Measurements from ENCODE around the gene MRPS22.
A peak's percentile ranks its signal among the peaks of the same experiment; 100 is the strongest.
"Not testable (repeated sequence)": the region's sequence is repeated elsewhere in the genome, so short reads cannot be mapped to it uniquely, and the experiment has no call there.

The MRPS22 gene

DNA sequence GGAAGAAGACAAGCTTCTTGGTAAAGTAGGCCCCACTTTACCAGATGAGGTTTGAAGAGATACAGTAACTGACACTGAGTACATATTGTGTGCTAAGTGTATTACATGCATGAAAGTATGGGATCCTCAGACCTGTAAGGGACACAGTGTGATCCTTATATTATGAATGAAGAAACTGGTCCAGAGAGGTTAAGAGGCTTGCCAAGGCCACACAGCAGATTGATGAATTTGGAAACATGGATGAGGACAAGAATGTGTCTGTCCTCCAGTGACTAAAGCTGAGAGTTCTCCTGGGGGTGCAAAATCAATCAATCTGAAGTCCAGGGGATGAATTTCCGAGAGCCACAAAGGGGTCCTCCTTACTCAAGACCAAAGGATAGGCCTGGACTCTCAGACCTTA lies 31.4 kb upstream of the MRPS22 start:
- ATAC-seq (no peak), DNase-seq (no peak)

DNA sequence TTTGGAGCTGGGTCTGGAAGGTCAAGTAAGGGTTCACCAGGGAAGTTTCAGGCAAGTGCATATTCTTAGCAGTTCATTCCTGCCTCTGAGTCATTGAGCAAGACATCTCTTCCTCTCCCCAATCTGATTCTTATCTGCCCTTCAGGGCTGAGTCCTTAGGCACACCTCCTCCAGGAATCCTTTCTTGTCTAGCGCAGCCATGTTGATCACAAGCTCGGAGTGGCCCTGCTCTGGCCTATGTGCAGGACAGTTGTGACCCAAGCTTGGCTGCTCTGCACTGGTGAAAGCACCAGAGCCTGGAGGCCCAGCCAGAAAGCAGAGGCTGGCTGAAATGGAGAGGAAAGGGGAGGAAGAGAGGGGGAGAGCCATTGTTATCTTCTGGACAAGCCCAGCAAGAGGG lies 30.9 kb upstream of the MRPS22 start:
- DNase-seq = no peak
- ATAC-seq = no peak

DNA sequence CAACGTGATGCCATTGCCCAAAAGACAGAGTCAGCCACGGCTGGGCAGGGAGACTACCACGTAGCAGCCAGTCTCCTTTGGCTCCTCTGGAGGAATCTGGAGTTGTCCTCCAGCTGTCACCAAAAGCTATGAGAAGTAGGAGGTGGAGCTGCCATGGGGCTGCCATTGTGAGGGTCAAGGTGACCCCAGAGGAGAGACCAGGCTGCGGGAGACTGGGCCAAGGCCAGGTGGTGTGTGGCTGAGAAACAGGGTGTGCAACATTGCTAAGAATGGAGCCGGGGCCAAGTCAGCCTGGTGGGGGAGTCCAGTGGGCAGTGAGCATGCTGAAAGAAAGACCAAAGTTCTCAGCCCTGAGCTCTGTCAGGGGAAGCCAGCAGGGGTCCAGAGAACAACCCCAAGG lies 29.9 kb upstream of the MRPS22 start:
- ATAC-seq = no peak
- DNase-seq = no peak

DNA sequence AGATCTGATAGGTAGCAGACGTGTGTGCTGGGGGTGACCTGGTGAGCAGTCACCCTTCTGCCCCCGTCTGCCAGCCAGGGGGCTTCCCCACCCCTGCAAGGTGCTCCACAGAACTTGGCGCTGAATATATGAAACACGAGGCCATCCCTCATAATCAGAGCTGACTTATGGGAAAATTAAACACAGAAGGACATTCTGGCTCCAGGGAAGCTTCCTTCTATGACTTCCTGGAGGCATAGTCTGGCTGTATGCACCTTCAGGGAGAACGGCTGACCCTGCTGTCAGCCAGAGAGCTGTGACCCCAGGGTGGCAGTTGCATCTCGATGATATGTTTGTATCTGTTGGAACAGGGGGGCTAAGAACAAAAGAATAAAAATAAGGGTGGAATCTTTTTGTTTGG lies 26.6 kb upstream of the MRPS22 start:
- no peak for DNase-seq
- no peak for ATAC-seq

DNA sequence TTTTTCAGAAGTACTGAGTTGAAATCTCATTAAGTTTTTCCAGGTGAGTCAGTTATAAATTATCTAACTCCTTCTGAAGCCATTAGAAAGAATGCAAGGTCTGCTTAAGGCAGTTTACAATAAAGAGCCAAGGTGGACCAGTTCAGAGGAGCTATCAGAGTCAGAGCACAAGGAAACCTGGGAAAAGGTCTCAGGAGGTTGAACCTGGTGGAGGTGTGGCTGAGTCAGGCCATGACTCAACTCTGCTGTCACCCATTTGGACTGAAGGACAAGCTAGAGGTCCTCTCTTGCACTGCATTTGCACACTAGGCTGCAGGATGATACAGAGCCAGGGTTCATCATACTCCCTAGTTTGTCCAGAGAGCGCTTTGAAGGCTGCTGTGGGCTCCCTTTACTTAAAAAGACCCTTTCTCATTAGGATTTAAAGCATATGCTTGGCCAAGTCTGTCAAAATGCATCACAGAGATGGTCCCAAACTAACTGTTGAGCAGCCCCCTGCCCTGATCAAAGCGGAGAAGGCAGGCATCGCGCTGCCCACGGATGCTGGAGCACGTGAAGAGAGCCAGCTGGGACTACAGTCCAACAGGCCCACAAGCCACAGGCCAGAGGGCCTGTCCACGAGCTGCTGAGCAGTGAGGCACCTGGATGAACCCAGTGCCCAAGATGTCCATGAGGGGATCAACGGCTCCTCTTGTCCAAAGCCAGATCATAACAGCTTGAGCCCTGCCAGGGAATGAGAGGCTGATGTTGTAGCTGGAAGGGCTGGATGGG lies 26.0 kb upstream of the MRPS22 start:
- ATAC-seq (no peak), DNase-seq (no peak)

DNA sequence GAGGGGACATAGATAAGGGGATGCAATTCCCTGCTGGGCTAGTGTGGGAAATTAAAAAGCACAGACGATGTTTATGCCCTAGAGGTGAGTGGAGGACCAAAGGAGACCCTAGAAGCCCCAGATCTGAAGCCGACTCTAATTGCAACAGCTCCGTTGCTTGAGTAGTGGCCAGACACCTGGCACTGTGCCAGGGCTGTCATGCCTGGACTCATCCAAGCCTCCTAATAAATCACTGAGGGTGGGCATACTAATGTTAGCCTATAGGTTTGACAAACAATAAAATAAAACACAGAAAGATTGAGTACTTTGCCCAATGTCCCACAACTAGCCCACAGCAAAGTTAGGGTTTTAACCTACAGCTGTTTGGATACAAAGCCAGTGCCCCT lies 25.4 kb upstream of the MRPS22 start:
- DNase-seq = no peak

DNA sequence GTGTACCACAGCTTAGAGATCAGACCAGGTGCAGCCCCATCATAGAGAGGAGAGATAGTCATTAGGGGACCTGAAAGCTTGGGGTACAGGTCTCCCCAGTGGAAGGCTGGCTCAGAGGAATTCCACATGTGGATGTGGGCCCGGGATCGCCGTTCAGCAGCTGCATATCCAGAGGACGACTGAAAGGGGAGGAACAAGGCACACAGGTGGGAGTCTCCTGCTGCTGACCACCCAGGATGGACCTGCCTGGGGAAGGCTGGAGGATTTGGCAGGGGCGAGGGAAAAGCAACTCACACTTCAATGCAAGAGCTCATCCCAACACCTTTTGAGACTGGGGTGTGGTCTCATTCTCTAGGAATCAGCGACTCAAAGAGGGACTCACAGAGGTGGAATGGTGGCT lies 25.0 kb upstream of the MRPS22 start:
- ATAC-seq (no peak), DNase-seq (no peak)

More for the DNA sequence above, 25.4 kb upstream of the MRPS22 start:
- ATAC-seq = no peak

DNA sequence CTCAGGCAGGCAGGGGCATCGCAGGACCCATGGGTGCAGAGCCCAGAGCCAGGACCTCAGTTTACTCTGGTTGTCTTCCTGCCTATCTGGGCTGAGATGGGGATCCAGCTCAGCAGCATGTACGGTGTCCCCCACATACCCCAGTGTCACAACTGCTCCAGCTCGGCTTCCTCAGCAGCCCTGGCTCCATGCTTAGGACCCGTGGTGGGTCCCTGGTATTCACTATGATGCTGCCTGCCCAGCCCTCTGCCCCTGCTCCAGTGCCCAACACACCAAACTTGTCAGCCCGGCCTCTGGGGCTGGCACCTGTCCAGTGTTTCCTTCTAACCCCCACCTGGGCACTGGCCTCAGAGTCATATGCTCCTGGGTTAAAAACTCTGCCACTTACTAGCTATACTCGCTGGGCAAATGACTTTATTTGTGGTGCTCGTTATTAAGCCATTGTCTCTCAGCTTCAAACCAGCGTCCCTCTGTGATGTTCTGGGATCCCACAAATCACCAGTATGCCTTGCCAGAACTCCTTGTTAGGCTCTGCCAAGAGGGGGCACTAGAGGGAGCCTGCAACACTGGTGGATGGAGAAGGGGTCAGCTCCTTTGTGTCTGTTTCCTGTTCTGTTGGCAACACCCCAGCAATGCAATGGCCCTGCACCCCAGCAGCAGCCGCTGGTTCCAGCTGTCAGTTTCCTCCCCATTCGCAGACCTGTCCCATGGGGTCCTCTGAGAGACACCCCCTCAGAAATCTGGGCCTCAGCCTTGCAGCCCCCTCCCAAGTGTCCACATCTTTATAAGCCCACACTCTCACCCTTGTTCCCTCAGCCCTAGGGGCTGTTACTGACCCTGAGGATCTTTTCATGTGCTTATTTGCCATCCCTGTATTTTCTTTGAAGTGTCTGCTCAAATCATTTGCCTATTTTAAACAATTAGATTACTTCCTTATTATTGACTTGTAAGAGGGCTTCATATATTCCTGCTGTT lies 24.1 kb upstream of the MRPS22 start:
- DNase-seq = no peak
- ATAC-seq = no peak

DNA sequence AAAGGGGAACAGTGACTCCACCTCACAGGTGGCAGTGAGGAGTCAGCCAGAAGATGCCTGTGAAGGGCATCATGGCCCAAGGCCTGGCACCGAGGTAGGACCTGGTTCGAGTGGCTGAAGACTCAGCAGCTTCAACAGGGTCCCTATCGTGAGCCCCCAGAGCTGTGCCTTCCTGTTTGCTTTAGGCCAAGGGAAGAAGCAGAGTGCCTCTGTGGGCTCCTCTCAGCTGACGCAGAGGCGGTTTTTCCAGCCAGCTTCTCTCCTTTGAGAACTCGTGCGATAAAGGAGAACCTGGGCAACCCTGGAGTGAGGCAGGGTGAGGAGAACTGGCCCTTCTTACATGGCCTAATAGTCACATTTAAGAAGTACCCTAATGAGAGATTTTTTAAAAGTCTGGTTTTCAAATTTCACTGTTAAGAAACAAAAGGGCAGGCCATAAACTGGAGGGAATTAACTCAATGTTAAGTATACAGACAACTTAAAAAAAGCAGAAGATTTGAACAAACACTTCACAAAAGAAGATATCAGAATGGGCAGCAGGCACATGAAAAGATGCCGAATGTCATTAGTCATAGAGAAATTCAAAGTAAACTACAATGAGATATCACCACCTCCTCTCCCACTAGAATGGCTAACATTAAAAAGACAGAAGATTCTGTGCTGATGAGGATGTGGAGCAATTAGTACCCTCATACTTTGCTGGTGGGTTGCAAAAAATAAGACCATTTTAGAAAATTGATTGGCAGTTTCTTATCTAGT lies 23.1 kb upstream of the MRPS22 start:
- DNase-seq = no peak
- ATAC-seq = no peak

DNA sequence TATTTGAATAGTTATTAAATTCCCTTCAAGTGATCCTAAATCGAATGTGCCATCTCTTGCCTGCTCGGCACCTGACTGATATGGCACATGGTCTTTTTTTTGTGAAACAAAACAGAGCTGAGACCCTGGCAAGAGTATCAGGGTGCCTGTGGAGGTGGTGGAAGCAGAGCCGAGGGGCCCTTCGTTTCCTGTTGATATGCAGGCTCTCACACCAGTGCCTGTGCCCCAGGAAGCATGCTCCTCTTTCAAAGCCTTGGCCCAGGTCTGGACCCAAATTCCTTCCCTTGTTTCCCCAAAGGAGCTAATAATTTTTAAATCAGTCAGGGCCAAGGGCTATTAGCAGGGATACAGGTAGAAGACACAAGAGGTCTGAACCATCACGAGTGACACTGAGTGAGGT lies 21.5 kb upstream of the MRPS22 start:
- ATAC-seq (no peak), DNase-seq (no peak)

DNA sequence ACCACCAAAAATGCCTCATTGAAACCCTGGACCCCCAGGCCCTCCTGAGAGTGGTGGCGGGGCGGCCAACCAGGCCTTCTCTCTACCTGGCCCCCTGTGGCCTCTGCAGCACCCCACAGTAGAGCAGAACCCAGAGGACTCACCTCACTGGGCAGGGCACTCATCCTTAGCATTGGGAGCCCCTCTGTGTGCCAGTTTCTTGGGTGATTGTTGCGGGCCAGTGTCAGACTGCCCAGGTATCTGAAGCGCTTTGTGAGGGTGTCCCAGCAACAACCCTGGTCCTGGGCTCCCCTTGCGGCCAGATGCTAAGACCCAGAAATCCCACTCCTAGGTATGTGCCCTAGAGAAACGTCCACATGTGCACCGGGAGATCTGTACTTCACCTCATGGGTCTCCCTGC lies 20.7 kb upstream of the MRPS22 start:
- DNase-seq (no peak), ATAC-seq (no peak)

DNA sequence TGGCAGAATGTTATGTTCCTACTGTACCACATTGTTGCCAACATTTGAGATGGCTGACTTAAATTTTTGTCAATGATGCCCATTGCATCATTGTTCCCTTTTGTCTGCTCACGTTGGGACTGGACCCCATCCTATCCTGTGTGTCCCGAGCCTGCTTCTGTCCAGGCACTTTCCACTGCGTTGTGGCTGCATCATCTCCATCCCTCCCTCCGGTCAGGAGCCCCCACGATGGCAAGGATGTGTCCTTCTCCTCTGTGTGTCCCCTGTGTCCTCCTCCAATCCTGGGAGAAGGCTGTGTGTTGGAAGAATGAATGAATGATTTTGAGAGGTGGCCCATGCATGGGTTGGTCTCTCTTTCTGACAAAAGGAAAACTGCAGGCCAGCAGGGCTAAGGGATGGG lies 19.4 kb upstream of the MRPS22 start:
- DNase-seq = no peak
- no peak for ATAC-seq

DNA sequence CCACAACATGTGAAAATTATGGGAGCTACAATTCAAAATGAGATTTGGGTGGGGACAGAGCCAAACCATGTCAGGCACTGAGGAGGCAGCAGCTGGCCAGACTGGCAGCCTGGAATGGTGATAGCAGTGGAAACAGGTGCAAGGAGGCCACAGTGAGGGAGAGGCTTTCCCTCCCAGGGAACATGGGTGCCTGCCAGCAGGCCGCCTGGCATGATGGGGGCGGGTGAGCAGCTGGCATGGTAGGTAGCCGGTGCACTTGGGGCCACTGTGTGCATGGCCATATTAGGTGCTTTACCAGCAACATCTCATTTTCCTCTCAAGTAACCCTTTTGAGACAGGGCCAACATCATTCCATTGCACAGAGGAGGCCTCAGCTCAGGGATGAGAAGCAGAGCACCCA lies 18.3 kb upstream of the MRPS22 start:
- no peak for ATAC-seq
- no peak for DNase-seq

DNA sequence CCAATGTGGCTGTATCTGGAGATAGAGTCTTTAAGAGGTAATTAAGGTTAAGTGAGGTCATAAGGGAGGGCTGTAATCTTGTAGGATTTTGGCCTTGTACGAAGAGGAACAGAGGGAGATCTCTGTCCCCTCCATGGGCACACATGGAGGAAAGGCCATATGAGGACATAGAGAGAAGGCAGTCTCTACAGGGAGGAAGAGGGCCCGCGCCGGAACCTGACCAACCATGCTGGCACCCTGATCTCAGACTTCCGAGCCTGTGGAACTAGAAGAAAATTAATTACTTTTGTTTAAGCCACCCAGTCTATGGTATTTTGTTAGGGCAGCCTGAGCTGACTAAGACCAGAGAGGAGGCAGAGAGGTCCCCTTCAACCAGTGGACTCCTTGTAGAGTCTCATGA lies 17.7 kb upstream of the MRPS22 start:
- ATAC-seq (no peak), DNase-seq (no peak)

DNA sequence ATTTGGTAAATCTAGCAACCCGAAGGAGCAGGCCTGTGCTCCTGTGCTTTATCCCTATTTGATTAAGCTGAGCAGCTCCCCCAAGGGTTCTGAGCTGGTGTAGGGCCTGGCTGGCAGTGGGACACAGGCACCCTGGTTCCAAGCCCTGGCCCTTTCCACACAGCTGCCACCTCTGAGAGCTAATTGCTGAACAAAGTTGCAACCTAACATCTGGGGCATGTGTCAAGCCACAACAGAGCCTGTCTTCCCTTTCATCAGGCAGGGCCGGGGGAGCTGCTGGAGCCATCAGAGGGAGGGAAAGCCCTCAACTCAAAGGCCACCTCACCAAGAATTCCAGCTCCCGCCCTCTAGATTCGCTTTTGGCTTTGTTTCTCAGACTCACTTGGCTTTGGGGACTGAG lies 17.1 kb upstream of the MRPS22 start:
- ATAC-seq (no peak), DNase-seq (no peak)

DNA sequence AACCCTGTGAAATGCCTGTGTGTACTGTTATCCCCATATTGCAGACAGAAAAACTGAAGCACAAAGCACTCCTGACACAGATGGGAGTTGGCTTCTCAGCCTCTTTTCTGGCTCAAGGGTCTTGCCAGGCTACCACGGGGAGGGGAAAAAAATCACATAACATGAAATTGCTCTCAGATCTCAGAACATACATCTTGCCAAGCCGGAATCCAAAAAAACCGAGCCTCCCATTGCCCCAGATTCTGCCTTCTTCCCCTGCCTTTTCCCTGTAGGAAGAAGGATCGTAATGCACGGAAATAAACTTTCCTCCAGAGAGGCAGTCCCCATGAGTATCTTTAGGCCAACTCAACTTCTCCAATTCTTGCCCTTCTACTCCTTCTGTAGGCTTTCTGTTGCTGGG lies 16.6 kb upstream of the MRPS22 start:
- ATAC-seq = no peak
- DNase-seq = no peak

DNA sequence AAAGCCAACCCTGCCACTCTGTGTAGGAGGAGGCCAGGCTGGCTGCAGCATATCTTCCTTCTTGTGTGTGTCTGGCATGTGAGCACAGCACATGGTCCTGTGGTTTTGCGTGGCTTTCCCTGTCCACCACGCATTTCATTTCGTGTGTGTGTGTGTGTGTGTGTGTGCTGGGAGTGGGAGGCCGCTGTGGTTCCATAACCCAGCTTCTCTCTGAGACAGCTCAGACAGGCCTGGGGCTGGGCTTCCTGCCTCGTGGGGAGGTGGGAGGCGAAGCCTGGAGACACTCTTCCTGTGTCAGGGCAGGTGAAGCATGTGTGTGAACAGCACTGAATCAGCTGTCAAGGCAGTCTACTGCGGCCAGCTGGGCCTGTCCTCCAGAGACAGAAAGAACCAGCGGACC lies 16.0 kb upstream of the MRPS22 start:
- ATAC-seq = no peak
- DNase-seq = no peak

DNA sequence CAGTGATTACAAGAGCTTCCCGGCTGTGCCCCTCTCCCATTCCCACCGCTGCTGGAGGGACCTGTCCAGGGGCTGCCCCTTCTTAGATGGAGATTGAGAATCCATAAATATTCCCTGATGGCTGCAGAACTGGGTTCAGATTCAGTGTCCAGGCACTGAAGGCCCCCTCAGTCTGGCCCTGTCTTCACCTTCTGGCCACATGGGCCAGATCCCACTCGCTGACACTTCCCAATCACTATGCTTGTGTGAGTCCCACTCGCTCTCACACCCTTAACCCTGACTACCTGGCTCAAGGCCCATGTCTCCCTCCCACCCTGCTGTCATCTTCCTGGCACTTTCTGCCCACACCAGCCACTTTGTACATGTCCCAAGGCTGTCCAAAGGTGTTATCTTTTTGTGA lies 15.5 kb upstream of the MRPS22 start:
- DNase-seq = no peak
- ATAC-seq = no peak

DNA sequence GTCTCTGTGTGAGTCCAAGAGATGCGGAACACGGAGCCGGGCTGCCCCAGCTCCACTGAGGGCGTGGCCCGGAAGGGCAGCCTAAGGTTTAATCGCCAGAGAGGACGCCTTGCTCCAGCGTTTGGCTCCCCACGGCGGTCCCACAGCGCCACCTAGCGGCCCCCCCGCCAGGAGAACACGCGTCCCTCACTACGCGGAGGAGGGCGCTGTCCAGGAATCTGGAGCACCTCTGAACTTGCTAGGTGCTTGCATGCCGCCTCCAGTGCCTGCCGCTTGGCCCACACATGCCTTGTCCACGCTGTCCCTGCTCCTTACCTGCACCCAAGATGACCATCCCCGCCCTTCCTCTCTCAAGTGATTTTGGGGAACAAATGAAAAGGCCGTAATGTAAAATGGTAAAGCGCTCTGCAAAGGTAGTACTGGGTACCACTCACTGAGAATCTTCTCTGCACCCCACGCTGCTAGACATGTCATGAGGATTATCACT lies 14.4 kb upstream of the MRPS22 start:
- ATAC-seq (peak; percentile 94), DNase-seq (peak; percentile 95)

DNA sequence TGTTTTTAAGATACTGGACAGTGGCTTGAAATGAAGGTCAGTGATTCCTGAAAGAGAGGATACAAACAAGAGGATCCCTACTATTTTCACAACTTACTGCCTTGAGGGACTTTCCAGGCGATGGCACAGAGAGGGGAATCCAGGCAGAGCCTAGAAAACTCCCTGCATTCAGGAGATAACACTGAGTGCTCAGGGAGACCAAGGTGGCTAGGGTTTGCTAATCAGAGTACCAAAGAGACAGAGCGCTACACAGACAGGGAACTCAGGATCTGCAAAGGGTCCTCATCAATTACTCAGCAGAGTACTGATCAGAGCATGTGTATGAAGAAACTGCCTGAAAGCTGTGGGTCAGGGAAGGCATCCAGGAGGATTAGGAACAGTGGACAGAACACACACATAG lies 11.7 kb upstream of the MRPS22 start:
- DNase-seq = no peak
- no peak for ATAC-seq

DNA sequence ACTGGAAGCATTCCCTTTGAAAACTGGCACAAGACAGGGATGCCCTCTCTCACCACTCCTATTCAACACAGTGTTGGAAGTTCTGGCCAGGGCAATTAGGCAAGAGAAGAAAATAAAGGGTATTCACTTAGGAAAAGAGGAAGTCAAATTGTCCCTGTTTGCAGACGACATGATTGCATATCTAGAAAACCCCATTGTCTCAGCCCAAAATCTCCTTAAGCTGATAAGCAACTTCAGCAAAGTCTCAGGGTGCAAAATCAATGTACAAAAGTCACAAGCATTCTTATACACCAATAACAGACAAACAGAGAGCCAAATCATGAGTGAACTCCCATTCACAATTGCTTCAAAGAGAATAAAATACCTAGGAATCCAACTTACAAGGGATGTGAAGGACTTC lies 9.1 kb upstream of the MRPS22 start:
- ATAC-seq, DNase-seq: not testable (repeated sequence)

DNA sequence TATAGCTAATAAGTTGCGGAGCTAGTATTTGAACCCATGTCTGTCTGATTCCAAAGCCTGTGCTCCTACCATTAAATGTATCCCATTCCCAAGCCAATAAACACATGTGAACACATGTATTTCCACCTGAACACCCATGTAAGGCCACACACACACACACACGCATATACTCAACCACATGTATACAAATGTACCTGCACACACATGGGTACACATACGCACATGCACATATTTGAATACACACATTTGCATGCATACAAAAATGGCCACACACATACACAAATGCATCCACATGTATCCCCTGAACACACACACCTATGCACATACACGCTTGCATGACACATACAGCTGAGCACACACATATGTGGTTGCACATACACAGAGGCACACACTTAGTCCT lies 5.4 kb upstream of the MRPS22 start:
- no peak for ATAC-seq

More for the DNA sequence above, 5.4 kb upstream of the MRPS22 start:
- DNase-seq = no peak

All from stimulated activated naive CD8-positive, alpha-beta T cell treated with anti-CD3 and anti-CD28 coated beads, Interleukin-15, Interleukin-2, amounts not matched to agents 100 U/mL and 50 U/mL, for 24 hours (primary cell).